ENCODE measurements around the gene SAMHD1.

Gene SAMHD1

DNA sequence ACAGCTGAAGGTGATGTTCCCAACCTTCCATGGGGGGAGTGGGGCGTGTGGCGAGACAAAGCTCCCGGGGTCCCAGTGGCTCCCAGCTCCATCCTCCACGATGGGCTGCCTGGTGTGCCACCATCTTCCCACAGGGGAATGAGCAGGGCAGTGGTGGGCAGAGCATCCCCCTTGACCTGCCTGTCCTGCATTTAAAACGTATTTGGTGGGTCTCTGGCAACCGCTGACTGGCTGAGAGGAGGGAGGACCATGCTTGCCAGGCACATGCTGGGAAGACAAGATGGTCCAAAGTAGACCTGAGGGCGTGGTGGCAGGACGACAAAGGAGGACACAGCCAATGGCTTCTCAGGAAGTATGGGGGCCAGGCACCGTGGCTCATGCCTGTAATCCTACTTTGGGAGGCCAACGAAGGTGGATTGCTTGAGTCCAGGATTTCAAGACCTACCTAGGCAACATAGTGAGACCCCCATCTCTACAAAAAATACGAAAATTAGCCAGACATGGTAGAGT, 70.7 kb downstream of the SAMHD1 start:
- ATAC-seq (ENCODE audit: insufficient read depth, low read depth) (no peak), DNase-seq (no peak)
- no peaks in the 10 kb centered on the region for H3K4me1 ChIP-seq (ENCODE audit: insufficient read depth, low read length)

DNA sequence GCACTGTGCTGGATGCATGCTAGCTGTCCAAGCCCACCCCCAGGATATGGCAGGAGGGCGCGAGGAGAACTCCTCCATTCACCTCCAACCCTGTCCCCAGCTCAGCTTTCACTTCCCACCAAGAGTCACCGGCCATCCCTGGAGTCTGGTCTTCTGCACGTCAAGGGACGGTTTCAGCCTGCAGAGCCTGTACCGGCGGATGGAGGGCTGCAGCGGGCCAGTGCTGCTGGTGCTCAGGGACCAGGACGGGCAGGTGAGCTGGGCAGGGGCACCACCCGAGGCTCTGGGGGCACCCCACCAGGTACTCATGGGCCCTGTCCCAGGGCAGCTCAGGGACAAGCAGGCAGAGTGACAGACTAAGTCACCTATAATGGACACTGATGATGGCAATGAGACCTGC, 72.6 kb downstream of the SAMHD1 start:
- Histone ChIP-seq H3K9me3 (ENCODE audit: insufficient read depth, low read length, severe bottlenecking) (no peaks in the 10 kb centered on the region), H3K27ac (ENCODE audit: low read length) (no peak overlapping the region), H3K4me3 (ENCODE audit: low read depth in 1 of 2, low read length in 2 of 2) (no peak overlapping the region), H3K36me3 (ENCODE audit: insufficient read depth, low read length) (no peaks in the 10 kb centered on the region), H3K9ac (ENCODE audit: low read depth, low read length) (no peak overlapping the region), H2AFZ (ENCODE audit: low read depth, low read length) (no peak overlapping the region), H3K4me2 (ENCODE audit: insufficient read depth, low read length) (no peak overlapping the region), H3K27me3 (ENCODE audit: insufficient read depth, low read length, poor library complexity) (no peaks in the 10 kb centered on the region), H3K4me1 (ENCODE audit: insufficient read depth, low read length) (no peaks in the 10 kb centered on the region), H4K20me1 (ENCODE audit: insufficient read depth, low read length) (no peaks in the 10 kb centered on the region), H3K79me2 (ENCODE audit: insufficient read depth, low read length) (no peaks in the 10 kb centered on the region)
- ATAC-seq (ENCODE audit: insufficient read depth, low read depth) (no peak), DNase-seq (no peak)
- TF ChIP-seq EZH2 (IDR thresholded peaks at IDR 0.05; ENCODE audit: borderline replicate concordance, low read depth, low read length, severe bottlenecking) = no peak
- TF ChIP-seq, protein P1, sequence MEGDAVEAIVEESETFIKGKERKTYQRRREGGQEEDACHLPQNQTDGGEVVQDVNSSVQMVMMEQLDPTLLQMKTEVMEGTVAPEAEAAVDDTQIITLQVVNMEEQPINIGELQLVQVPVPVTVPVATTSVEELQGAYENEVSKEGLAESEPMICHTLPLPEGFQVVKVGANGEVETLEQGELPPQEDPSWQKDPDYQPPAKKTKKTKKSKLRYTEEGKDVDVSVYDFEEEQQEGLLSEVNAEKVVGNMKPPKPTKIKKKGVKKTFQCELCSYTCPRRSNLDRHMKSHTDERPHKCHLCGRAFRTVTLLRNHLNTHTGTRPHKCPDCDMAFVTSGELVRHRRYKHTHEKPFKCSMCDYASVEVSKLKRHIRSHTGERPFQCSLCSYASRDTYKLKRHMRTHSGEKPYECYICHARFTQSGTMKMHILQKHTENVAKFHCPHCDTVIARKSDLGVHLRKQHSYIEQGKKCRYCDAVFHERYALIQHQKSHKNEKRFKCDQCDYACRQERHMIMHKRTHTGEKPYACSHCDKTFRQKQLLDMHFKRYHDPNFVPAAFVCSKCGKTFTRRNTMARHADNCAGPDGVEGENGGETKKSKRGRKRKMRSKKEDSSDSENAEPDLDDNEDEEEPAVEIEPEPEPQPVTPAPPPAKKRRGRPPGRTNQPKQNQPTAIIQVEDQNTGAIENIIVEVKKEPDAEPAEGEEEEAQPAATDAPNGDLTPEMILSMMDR (IDR thresholded peaks at IDR 0.05; ENCODE audit: borderline replicate concordance, extremely low read depth, low read length, poor library complexity, severe bottlenecking) = no peak

More for the DNA sequence above, 70.7 kb downstream of the SAMHD1 start:
- H3K36me3 ChIP-seq (ENCODE audit: insufficient read depth, low read length) = no peaks in the 10 kb centered on the region
- no peaks in the 10 kb centered on the region for H3K79me2 ChIP-seq (ENCODE audit: insufficient read depth, low read length)
- no peaks in the 10 kb centered on the region for H3K27me3 ChIP-seq (ENCODE audit: insufficient read depth, low read length, poor library complexity)
- H3K4me3 ChIP-seq (ENCODE audit: low read depth in 1 of 2, low read length in 2 of 2) = no peak overlapping the region
- H3K27ac ChIP-seq (ENCODE audit: low read length) = no peak overlapping the region
- H3K4me2 ChIP-seq (ENCODE audit: insufficient read depth, low read length) = no peak overlapping the region
- no peaks in the 10 kb centered on the region for H3K9me3 ChIP-seq (ENCODE audit: insufficient read depth, low read length, severe bottlenecking)
- no peaks in the 10 kb centered on the region for H4K20me1 ChIP-seq (ENCODE audit: insufficient read depth, low read length)
- H3K9ac ChIP-seq (ENCODE audit: low read depth, low read length) = no peak overlapping the region
- TF ChIP-seq EZH2 (IDR thresholded peaks at IDR 0.05; ENCODE audit: borderline replicate concordance, low read depth, low read length, severe bottlenecking) = no peak
- TF ChIP-seq, protein P1 (IDR thresholded peaks at IDR 0.05; ENCODE audit: borderline replicate concordance, extremely low read depth, low read length, poor library complexity, severe bottlenecking) = no peak
- H2AFZ ChIP-seq (ENCODE audit: low read depth, low read length) = no peak overlapping the region

DNA sequence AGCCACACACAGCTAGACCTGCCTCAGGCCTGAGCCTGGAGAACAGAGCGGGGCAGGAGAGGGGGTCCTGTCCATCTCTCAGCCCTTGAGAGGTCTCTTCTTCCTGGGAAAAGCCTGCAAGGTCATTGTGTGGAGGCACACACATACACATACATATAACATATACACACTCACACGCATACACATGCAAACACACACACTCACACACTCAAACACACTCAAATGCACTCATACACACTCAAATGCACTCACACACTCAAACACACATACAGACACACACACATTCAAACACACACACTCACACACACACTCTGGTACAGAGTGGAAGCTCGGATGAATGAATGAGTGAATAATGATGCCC, 75.1 kb downstream of the SAMHD1 start:
- Histone ChIP-seq H4K20me1 (ENCODE audit: insufficient read depth, low read length) (no peaks in the 10 kb centered on the region), H3K79me2 (ENCODE audit: insufficient read depth, low read length) (no peaks in the 10 kb centered on the region), H3K4me3 (ENCODE audit: low read depth in 1 of 2, low read length in 2 of 2) (no peak overlapping the region), H2AFZ (ENCODE audit: low read depth, low read length) (no peak overlapping the region), H3K27ac (ENCODE audit: low read length) (no peak overlapping the region), H3K27me3 (ENCODE audit: insufficient read depth, low read length, poor library complexity) (no peaks in the 10 kb centered on the region), H3K4me2 (ENCODE audit: insufficient read depth, low read length) (no peak overlapping the region), H3K9ac (ENCODE audit: low read depth, low read length) (no peak overlapping the region), H3K4me1 (ENCODE audit: insufficient read depth, low read length) (no peaks in the 10 kb centered on the region), H3K9me3 (ENCODE audit: insufficient read depth, low read length, severe bottlenecking) (no peaks in the 10 kb centered on the region), H3K36me3 (ENCODE audit: insufficient read depth, low read length) (no peaks in the 10 kb centered on the region)
- DNase-seq = no peak
- ATAC-seq (ENCODE audit: insufficient read depth, low read depth) = no peak
- no peak for TF ChIP-seq EZH2 (IDR thresholded peaks at IDR 0.05; ENCODE audit: borderline replicate concordance, low read depth, low read length, severe bottlenecking)
- TF ChIP-seq, protein P1 (IDR thresholded peaks at IDR 0.05; ENCODE audit: borderline replicate concordance, extremely low read depth, low read length, poor library complexity, severe bottlenecking) = no peak

Measured in DND-41 (cell line).